HG03159 (cell line): ENCODE data around the gene HDAC9.
A peak's percentile ranks its signal among the peaks of the same experiment; 100 is the strongest.

Source experiments
- ATAC-seq: cut with Tn5 transposase; IDR thresholded peaks from one replicate; pipeline ENCODE4 v1.9.1; 2021; ENCODE audit warnings: mild to moderate bottlenecking, moderate library complexity; ENCODE audit not compliant: unreplicated experiment

The HDAC9 gene

DNA sequence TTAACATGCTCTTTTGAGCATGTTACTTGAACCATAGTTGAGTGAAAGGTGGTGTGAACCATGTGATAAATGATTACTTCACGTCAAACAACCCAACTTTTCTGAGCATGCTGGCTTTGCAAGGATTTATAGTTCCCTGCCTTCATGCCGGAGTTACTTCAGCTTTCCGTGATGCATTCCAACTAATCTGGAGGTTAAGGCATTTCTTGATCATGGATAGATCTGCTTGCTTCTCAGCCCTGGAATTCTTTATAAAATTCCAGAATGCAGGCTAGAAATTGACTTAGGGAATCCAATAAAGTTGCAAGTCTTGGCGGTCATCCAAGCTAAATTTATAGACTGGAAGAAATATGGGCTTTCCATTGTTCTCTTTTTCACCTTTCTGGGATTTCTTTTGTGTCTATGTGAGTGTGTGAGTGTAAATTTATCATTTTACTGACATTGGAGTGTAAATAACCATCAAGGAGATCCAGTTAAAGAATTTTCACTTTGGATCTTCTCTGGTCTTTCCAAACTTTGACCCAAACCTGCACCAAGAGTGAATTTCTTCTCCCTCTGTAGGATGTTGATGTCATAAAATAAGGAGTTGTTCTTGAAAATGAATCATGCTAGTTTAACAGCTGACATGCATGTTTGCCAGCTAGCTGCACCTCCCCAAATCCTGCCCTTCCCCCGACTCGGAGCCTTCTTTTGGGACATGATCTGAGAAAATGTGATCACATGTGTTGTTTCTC, 332.9 kb downstream of the HDAC9 start:
- ATAC-seq, result no peak

DNA sequence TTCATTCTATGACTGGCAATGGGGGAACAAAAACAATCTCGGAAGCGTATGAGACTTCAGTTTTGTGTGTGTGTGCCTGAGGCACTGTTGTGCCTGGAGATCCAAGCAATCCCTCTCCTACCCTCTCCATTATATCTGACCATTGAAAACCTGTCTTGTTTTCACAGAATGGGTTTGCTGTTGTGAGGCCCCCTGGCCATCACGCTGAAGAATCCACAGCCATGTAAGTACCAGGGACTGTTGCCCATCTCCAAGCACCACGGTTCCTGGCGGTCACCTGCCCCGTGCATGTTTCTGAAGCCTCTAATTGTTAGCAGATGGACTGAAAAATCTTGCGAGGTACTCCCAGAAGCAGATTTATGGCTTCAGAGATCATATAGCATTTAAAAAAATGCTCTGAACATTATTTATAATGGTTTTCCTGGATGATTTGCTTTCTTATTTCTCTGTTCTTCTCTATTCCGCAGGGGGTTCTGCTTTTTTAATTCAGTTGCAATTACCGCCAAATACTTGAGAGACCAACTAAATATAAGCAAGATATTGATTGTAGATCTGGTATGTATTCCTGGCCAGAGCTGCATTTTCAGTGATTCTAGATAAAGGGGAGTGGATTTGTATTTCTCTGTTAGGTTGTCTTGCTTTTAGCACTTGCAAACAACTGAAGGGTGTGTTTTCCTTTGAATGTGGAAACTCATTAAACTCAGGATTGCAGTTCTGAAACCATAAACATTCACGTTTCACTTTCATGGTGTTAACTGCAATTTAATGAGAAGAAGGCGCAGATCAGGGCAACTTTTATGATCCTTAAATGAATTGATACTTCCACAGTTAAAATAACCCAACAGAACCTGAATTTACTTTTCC, 333.7 kb downstream of the HDAC9 start:
- ATAC-seq, result no peak

DNA sequence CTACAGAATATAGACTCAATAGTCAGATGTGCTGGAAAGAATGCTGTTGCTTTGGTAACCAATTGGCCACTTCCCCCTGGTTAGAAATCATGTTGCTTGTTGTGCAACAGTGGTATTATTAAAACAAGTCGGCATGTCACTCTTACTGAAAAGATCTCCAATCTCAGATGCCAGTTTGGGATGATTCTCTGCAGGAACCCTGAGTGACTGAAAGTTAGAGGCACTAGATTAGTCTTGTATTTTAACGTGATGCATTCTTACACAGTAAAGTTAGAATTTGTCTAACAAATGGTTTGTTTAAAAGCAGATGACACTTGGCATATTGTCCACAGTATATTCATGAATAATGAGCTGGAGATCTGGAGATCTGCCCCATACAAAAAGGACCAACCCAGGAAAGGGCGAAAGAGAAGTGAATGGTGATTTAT, 334.3 kb downstream of the HDAC9 start:
- ATAC-seq, result no peak

DNA sequence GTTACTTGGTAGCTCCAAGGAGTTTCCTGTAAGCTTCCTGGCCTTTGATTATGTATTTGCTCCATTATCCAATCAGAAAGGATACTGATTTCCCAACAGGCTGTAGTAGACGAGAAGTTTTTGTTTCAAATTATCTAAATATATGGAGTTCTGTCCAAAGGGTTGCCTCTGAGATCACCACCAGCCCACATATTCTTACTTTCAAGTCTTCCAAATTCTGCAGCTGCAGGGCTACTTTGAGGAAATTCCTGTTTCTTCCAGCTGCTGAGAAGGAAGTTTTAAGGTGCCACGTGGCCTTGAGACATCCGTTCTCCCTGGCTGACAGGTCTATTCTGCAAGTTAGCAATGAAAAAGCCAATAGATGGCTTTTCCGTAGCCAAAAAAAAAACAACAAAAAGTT, 335.9 kb downstream of the HDAC9 start:
- ATAC-seq, result no peak

DNA sequence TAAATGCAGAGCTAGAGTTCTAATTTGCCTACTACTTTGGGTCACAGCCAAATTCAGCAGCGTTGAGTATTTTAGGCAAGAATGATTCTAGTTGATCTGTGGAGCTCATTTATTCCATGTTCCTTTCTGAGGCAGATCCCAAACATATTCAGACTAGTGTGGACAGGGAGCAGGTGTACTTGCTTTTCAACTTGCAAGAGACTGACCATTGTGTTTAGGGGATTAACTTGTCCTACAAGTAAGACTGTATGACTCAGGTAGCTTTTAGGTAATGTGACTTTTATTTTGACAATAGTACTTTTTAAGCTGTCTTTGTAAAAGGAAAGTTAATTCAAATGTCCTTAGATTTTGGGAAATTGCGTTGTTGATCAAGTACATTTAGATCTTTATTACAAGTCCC, 336.4 kb downstream of the HDAC9 start:
- no peak for ATAC-seq

DNA sequence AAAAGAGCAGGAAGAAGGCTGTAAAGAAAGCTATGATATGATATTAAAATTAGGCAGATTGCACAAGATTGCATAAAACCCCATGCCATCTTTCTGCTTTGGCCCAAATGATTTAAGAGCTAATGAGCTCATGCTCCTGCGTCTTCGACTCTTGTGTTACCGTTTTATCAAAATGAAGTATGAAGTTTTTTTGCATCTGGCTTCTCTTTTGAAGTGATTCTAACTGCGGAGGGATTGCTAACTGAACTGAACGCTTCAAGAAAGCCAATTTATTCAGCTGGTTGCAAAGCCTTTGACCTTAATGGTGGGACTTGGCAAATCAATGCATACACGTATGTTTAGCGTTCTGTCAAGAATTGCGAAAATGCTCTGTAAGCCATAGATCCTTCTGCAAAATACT, 339.0 kb downstream of the HDAC9 start:
- no peak for ATAC-seq

DNA sequence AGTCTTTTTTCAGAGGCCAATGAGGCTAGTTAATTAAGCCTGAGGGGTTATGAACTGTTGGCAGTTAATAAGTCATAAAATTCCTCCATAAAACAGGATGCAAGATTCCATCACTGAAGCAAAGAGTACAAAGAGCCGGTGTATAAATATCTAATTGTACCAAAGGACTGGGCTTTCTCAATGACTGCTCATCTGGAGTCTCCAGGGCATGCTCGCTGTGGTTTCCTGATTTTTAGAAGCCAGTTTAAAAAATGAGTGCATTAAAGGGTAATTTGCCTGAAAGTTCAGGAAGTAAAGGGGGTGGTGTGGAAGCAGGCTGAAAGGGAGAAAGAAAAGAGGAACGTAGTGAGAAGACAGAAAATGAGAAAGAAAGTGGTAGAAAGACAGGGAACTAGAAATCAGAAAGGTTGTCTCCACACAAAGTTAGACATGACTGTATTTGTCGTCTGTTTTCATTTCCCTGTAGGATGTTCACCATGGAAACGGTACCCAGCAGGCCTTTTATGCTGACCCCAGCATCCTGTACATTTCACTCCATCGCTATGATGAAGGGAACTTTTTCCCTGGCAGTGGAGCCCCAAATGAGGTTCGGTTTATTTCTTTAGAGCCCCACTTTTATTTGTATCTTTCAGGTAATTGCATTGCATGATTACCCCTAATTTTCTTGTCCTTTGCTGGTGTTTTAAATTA, 339.6 kb downstream of the HDAC9 start:
- no peak for ATAC-seq

DNA sequence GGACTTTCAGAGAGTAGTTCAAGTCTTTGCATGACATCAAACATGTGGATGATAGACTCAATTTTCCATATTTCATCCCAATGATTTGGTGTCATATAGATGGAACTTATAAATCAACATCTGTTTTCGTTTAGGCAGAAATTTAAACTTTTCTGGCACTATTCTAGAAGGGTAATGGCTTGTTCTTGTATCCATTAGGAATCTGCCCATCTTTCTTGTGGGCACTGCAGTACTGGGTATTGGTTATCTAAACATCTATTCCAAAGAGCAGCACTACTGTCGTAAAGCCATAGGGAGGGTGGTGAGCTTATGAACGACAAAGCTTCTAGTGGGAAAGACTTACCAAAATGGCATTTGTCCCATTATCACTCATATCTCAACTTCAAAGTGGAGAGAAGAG, 348.4 kb downstream of the HDAC9 start:
- ATAC-seq, result no peak

DNA sequence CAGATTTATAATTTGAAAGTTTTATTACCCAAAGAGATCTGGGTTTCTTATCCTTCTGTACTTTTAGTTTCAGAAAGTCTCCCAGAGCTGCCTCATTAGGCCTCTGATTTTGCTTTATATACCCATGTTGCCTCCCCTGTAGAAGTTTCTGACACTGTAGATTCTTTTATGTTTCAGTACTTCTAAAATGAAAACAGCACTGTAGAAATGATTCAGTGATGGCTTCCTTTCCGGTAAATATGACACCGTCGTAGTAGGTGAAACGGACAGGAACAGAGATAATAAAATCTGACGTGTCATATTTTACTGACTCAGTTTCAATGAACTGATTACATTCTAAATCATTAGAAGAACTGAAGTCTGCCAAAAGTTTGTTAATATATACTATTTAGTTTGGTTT, 349.2 kb downstream of the HDAC9 start:
- ATAC-seq, result no peak

DNA sequence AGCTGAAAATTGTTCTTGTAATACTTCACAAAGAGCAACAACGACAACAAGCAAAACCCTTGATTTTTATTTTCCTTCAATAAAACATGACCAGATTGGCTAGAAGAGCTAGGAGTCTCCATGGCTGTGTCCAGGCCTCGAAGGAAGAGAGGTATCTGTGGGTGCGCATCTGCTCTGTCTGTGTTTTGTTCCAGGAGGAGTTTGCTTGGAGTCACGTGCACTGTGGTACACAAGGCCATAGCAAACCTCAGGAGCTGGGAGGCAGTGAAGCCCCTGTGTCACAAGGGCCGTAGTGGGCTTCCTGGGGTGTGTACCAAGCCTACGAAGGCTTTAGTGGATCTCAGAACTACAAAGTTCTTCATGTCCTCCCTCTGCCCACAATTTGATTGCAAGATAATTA, 350.2 kb downstream of the HDAC9 start:
- ATAC-seq, result no peak

DNA sequence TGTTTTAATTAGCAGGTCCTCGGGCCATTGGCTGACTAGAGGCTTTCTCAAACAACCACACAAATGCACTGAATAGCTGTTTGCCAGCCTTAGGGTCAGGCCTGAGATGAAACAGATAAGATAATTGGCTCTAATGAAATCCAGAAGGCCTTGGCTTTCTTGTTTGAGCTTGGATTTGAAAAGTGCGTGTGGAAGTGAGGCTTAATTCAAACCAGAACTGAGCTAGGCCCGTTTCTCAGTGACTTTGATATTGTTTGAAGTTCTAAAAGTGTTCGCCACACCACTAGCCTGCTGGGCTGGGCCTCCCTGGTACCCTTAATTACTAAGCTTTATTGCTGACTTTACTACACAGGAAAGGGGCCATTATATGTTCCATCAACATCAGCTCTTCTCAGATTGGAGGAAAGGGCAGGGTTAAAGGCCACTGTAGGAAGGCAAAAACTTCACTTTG, 351.2 kb downstream of the HDAC9 start:
- no peak for ATAC-seq

DNA sequence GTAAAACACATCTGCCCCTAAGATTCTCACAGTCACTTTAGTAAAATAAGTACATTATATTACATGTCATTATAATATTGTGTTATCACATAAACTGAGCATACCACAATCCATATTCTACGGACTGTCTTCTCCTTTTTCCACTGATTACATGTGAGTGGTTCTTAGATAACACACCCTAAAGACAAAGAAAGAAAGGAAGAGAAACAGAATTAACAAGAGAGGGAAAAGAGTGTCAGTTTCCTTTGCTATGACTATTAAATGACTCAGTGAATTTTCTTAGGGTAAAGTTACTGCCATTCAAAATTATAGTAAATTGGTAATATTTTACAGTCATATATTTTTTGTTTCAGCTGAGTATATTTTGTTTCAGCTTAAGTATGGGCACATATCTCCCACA, 353.6 kb downstream of the HDAC9 start:
- no peak for ATAC-seq

DNA sequence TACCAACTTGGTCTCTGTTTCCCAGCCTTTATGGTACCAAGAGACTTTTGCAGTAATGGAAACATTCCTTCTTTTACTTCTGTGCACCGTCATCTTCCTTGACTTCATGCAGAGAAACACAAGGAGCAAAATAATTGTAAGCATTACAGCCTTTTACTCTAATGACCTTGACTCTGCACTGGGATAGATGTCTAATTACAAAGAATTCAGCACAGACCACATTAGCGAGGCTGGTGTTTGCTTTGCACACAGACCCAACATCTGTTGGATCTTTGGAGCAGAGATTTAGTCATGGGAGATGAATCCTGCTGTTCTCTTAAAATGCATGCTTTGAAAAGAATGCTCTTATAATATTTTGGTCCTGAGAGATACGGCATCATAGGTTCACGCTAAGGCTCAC, 360.2 kb downstream of the HDAC9 start:
- no peak for ATAC-seq

DNA sequence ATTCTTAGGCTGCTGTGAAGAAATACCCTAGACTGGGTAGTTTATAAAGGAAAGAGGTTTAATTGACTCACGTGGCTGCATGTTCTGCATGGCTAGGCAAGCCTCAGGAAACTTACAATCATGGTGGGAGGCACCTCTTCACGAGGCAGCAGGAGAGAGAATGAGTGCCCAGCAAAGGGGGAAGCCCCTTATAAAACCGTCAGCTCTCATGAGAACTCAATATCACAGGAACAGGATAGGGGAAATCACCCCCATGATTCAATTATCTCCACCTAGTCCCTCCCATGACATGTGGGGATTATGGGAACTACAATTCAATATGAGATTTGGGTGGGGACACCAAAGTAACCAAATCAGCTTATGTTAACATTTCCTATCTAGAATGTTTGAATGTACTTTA, 362.7 kb downstream of the HDAC9 start:
- no peak for ATAC-seq

DNA sequence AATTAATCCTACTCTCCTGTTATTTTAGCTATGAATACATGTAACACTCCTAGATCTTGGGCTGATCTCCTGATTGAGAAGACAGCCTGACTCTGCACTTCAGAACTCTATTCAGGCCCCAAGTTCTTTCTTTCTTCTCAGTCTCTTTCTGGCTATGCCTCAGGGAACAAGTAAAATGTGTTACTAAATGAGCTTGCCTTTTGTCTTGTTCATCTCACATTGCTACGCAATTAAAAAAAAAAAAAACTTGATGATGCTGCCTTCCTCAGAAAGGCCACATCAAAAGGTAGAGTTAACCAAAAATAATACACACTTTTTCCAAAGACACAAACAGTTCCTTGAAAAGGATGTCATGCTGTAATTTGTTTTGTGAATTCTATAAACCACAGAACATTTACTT, 363.8 kb downstream of the HDAC9 start:
- ATAC-seq, result no peak

DNA sequence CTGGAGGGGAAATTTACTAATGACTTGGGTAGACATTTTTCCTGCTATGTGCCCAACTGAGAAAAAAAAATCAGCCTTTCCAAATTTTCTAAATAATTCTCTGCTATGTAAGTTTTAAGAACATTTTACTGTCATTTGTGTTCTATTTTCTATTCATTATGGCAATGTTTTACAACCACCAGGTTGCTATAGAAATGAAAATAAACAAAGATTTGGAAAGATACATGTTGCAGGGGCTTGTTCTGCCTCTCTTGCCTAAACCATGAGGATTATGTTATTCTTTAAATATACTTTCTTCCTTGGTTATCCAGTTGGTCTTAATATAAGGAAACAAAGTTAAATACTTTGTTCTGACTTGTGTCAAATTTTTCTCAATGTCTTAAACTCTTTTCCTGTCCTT, 364.7 kb downstream of the HDAC9 start:
- ATAC-seq, result no peak

DNA sequence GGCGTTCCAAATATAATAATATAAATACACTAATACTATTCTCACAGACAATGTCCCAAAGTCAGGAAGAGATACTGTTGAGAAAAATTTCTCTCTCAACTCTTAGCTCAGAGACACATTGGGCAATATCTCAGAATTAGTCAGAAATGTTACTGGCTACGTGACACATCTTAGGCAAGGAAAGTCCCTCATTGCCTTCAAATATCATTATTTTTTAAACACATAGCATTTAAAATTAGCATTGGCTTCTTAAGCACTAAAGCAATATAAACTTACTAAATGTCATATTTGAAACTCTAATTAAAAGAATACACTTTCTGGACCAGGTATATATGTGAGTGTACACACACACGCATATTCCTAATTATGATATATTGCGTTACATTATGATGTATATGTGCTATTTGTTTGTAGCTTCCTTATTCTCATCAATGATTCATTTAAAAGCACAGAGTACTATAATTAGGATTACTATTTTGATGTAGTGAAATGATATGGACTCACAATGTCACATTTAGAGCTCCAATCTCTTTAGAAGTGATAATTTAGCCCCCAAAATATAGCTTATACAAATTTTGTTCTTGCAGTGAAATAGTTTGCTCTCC, 366.1 kb downstream of the HDAC9 start:
- peak; percentile 62 for ATAC-seq

DNA sequence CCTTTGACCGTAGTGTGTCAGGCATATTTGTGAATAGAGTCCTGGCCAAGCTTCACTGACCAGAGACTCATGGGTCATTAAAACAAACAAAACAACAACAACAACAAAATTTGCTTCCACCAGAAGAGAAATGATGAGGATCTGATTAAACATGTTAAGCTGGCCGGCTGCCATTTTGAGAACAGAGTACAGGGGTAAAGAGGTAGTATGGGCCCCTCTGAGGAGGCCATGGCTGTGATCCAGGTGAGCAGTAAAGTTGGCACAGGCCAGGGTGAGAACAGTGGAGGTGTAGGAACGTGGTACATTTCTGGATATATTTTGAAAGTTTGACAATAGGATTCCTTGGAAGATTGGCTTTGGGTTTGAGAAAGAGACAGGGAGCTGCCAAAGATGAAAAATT, 369.4 kb downstream of the HDAC9 start:
- no peak for ATAC-seq

DNA sequence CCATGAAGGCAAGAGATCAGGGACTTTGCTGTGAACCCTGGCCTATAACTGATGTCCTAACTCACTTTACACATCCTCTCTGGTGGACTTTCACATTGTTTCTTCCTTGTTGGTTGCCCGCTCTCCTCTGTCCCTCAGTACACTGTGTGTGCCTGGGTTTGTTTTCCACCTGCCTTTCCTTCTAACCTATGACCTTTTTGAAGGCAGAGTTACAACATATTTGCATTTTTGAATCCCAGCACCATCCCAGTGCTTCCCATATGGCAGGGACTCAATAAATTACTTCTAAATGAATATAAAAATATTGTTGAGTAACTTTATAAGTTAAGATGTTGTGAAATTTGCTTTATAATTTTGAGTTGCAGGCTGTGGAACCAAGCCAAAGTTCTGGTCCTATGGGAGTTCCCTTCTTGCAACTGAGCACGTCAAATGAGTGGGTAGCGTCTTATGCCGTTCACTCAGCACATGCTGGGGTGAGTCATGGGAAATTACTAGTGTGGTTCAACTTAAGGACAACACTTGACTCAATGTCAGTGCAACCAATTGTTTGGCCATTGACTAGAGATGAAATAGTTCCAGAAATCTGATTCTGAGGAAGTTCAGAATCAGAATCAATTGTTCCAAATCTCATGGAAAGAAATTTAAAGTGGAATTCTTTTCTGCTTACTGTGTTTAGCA, 370.9 kb downstream of the HDAC9 start:
- ATAC-seq, result peak; percentile 78

DNA sequence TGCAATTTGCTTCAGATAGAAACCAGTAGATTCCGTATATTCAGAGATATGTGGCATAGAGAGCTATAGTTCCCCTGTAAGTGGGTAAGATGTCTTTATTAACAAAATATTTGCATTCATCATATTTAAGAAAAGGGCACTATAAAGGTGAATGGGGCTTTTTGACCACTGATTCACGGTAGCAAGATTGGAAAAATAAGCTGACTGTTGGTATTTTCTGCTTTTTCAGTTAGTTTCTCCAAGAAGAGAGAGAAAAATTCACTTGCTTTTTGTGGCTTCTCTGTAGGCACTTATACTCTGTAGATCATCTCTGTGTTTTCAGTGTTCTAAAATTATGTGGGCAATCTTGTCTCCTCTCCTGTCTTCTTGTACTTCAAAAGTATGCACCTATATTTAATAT, 376.8 kb downstream of the HDAC9 start:
- ATAC-seq, result no peak
